Measurements from ENCODE around the gene EBF3. TPM values are rescaled to one million over a fixed set of nuclear protein-coding genes. Genes with fewer than 3 reads are reported as not detected.

The EBF3 gene
- total RNA-seq, 1 experiment from 2014 or later = 0.22 TPM

- H4K91ac ChIP-seq (ENCODE audit: insufficient read length, low read depth, low read length) = no peak overlapping the region
- H3K4ac ChIP-seq (ENCODE audit: low read depth, low read length) = no peak overlapping the region
- H2BK5ac ChIP-seq (ENCODE audit: insufficient read length, low read length) = no peak overlapping the region
- H3K18ac ChIP-seq (ENCODE audit: insufficient read length, low read depth, low read length) = no peak overlapping the region
- H2AK5ac ChIP-seq (ENCODE audit: insufficient read length, low read length) = no peak overlapping the region
- H3K14ac ChIP-seq (ENCODE audit: insufficient read depth, low read length) = no peak overlapping the region
- peaks cover 4 to 5% of the 10 kb centered on the region in 2 experiments; a peak in 4 of 5 replicates for H3K9me3 Mint-ChIP-seq
- H3K4me3 Mint-ChIP-seq = no peak overlapping the region
- H3K23ac ChIP-seq (ENCODE audit: insufficient read length, low read depth, low read length) = no peak overlapping the region
- peaks cover 9% of the 10 kb centered on the region for H3K27me3 Mint-ChIP-seq (ENCODE audit: low read depth)
- no peaks in the 10 kb centered on the region for H4K20me1 ChIP-seq (ENCODE audit: control insufficient read depth, insufficient read depth, insufficient read length)
- H3T11ph ChIP-seq (ENCODE audit: low read length) = no peak overlapping the region
- no peaks in the 10 kb centered on the region for H3K23me2 ChIP-seq (ENCODE audit: insufficient read length, low read depth, low read length, poor library complexity, severe bottlenecking)
- no peak overlapping the region for H3K9ac ChIP-seq (ENCODE audit: extremely low read depth, insufficient read length, low read length)
- H2BK12ac ChIP-seq (ENCODE audit: insufficient read length, low read depth, low read length) = no peak overlapping the region
- no peaks in the 10 kb centered on the region for H3K79me1 ChIP-seq (ENCODE audit: insufficient read depth, low read depth, low read length, poor library complexity, severe bottlenecking)
- H3K27me3 ChIP-seq (ENCODE audit: insufficient read depth, low read length) = no peaks in the 10 kb centered on the region
- H3K27ac Mint-ChIP-seq = no peak overlapping the region
- TF ChIP-seq CTCF (conservative IDR thresholded peaks at IDR 0.05) = no peak
- DNase-seq = no peak
- no peaks in the 10 kb centered on the region for H3K79me2 ChIP-seq (ENCODE audit: insufficient read depth, low read length)
- H4K5ac ChIP-seq (ENCODE audit: insufficient read length, low read depth, low read length) = no peak overlapping the region
- H2BK15ac ChIP-seq (ENCODE audit: low read depth, low read length) = no peak overlapping the region
- H2BK120ac ChIP-seq (ENCODE audit: low read depth, low read length, poor library complexity, severe bottlenecking) = no peak overlapping the region
- H4K8ac ChIP-seq (replicated peaks; ENCODE audit: insufficient read length, low read depth, low read length) = no peak overlapping the region
- WGBS (ENCODE audit: extremely low coverage, insufficient read length, low lambda C conversion rate) = no CpG with 5 or more reads among the region's 7 CpGs
- H2AFZ ChIP-seq (ENCODE audit: low read length) = no peak overlapping the region
- no peak overlapping the region for H2BK20ac ChIP-seq (ENCODE audit: low read depth, low read length, poor library complexity, severe bottlenecking)
- no peak overlapping the region for H3K56ac ChIP-seq (ENCODE audit: insufficient read length, low read depth, low read length)
- no peaks in the 10 kb centered on the region for H3K4me1 ChIP-seq (ENCODE audit: insufficient read depth, low read length)
- peaks cover 2 to 7% of the 10 kb centered on the region in 2 experiments; a peak in 2 of 4 replicates for H3K4me1 Mint-ChIP-seq
- no peak overlapping the region for H3K4me2 ChIP-seq (ENCODE audit: insufficient read depth, insufficient read length, low read length)
- H3K36me3 Mint-ChIP-seq (ENCODE audit: insufficient read depth in 1 of 3, low read depth in 3 of 3) = peaks cover 0 to 4% (median 0%) of the 10 kb centered on the region in 3 experiments; a peak in 2 of 7 replicates
- H3K9me3 ChIP-seq (ENCODE audit: control insufficient read depth, low read depth, low read length) = no peaks in the 10 kb centered on the region
- H3K27ac ChIP-seq (ENCODE audit: insufficient read length, low read depth, low read length) = no peak overlapping the region
Measured at GRCh38 chr10:129855836-129856563, 108.1 kb downstream of the EBF3 start.
